GM12878 (cell line): ENCODE results near the gene G3BP1. TPM values are rescaled to one million over a fixed set of nuclear protein-coding genes. Genes with fewer than 3 reads are reported as not detected.

Source experiments
- ATAC-seq: fragments of 200-7000 bp; cut with Tn5 transposase; 3 replicates; pipeline ENCODE4 v1.9.1; 2020; ENCODE audit warnings: mild to moderate bottlenecking, moderate library complexity
- BruUV-seq: library from RNA; stranded (reverse); fragments of 400-500 nt; replicated peaks from 2 replicates; lab custom pipeline; 2021; lab: Mats Ljungman, UMichigan
- CTCF ChIA-PET: fragments of 300-600 bp; sonication (Branson Sonifier 250); formaldehyde crosslinking; extraction: SDS; loops from one replicate; lab custom pipeline; 2021; ENCODE audit warnings: inconsistent platforms; lab: Yijun Ruan, JAX
- POLR2A ChIA-PET: fragments of 350-600 bp; formaldehyde crosslinking; extraction: SDS; loops from one replicate; lab custom pipeline; 2021; ENCODE audit warnings: inconsistent platforms; lab: Charles Lee
- RAD21 ChIA-PET: fragments of 300-600 bp; sonication (Branson Sonifier 250); formaldehyde crosslinking; loops from one replicate; lab custom pipeline; 2023; ENCODE audit warnings: antibody characterized with exemption; ENCODE audit not compliant: unreplicated experiment; lab: Charles Lee
- SMC1A ChIA-PET: fragments of 300-600 bp; sonication (Branson Sonifier 250); formaldehyde crosslinking; loops from one replicate; lab custom pipeline; 2023; ENCODE audit not compliant: unreplicated experiment, uncharacterized antibody; lab: Charles Lee
- DNase-seq: peaks from one replicate; pipeline ENCODE4 v3.0.0-alpha.2; 2011; ENCODE audit warnings: low read depth, low spot score
- FAIRE-seq: peaks from 3 replicates; lab custom pipeline; 2011; peaks lifted over from hg19 to GRCh38; lab: Jason Lieb, UNC
- H2AFZ ChIP-seq: 2 replicates; pipeline ENCODE4 v1.6.0; 2011; ENCODE audit warnings: low read depth, low read length, control low read depth; ENCODE audit not compliant: control insufficient read depth
- H3K27ac ChIP-seq: 2 replicates; pipeline ENCODE4 v1.5.1; 2011; ENCODE audit warnings: control low read depth; ENCODE audit not compliant: control insufficient read depth, insufficient read depth
- H3K27me3 ChIP-seq, 2 experiments: replicated peaks in 1 of 2; 2 replicates each; pipeline versions ENCODE4 v1.6.0 to v1.6.1; 2011; ENCODE audit warnings: low read length in 1 of 2; ENCODE audit not compliant: control insufficient read depth in 2 of 2, insufficient read depth in 2 of 2
- H3K36me3 ChIP-seq, 2 experiments: 2 replicates each; pipeline ENCODE4 v1.5.1; 2011; ENCODE audit warnings: low read length in 1 of 2; ENCODE audit not compliant: control insufficient read depth in 2 of 2, insufficient read depth in 2 of 2
- H3K4me1 ChIP-seq: 2 replicates; pipeline ENCODE4 v1.6.1; 2011; ENCODE audit warnings: mild to moderate bottlenecking, low read length, moderate library complexity, mixed read lengths; ENCODE audit not compliant: control insufficient read depth, insufficient read depth
- H3K4me2 ChIP-seq: 2 replicates; pipeline ENCODE4 v1.6.0; 2011; ENCODE audit warnings: control low read depth; ENCODE audit not compliant: control insufficient read depth, insufficient read depth
- H3K4me3 ChIP-seq: fragments of 200-600 bp; sonication (generic); 2 replicates; pipeline ENCODE4 v1.5.1; 2016
- H3K79me2 ChIP-seq: 2 replicates; pipeline ENCODE4 v1.6.0; 2011; ENCODE audit warnings: low read length; ENCODE audit not compliant: control insufficient read depth, insufficient read depth
- H3K9ac ChIP-seq: 2 replicates; pipeline ENCODE4 v1.8.0; 2011; ENCODE audit warnings: low read length, control low read depth, mixed read lengths; ENCODE audit not compliant: control insufficient read depth, insufficient read depth
- H3K9me3 ChIP-seq: replicated peaks from 3 replicates; pipeline ENCODE4 v1.5.1; 2011; ENCODE audit warnings: mild to moderate bottlenecking, low read length; ENCODE audit not compliant: control insufficient read depth, insufficient read depth
- H4K20me1 ChIP-seq: 2 replicates; pipeline ENCODE4 v1.6.0; 2011; ENCODE audit not compliant: control insufficient read depth, insufficient read depth
- FOXK2 ChIP-seq: fragments of 450-650 bp; IDR thresholded peaks from 2 replicates; pipeline ENCODE4 v1.6.1; 2017; ENCODE audit warnings: mild to moderate bottlenecking, moderate library complexity
- NFYA ChIP-seq: IDR thresholded peaks from 2 replicates; pipeline ENCODE4 v1.6.1; 2011; ENCODE audit warnings: low read depth, mild to moderate bottlenecking, low read length, improper control_type of control experiment, borderline replicate concordance
- RBBP5 ChIP-seq: fragments of 200-600 bp; sonication (generic); conservative IDR thresholded peaks from 2 replicates; pipeline ENCODE4 v1.6.1; 2016
- RELA ChIP-seq: fragments of 450-650 bp; IDR thresholded peaks from 2 replicates; pipeline ENCODE4 v1.8.0; 2014; ENCODE audit warnings: borderline replicate concordance; ENCODE audit not compliant: partially characterized antibody
- SMC3 ChIP-seq: IDR thresholded peaks from 2 replicates; pipeline ENCODE4 v1.6.1; 2011; ENCODE audit warnings: low read length, improper control_type of control experiment, borderline replicate concordance
- TBL1XR1 ChIP-seq: IDR thresholded peaks from 2 replicates; pipeline ENCODE4 v1.6.1; 2012; ENCODE audit warnings: low read depth, low read length, improper control_type of control experiment
- TCF7 ChIP-seq: IDR thresholded peaks from 2 replicates; pipeline ENCODE4 v1.6.1; 2014; ENCODE audit warnings: antibody characterized with exemption, borderline replicate concordance
- ZSCAN29 ChIP-seq: fragments of 450-650 bp; IDR thresholded peaks from 2 replicates; pipeline ENCODE4 v1.6.1; 2017; ENCODE audit warnings: mild to moderate bottlenecking, moderate library complexity
- WGBS: methylation state at CpG from one replicate; pipeline ENCODE4 v1.1.6; 2016; ENCODE audit warnings: low lambda C conversion rate; ENCODE audit not compliant: insufficient replicate concordance, insufficient coverage; ENCODE audit errors: missing lambda C conversion rate; 5-methylcytosine and 5-hydroxymethylcytosine counted together
- in situ Hi-C: fragments of 300-500 bp; cut with MboI; formaldehyde crosslinking; loops from 9 replicates; pipeline ENCODE4 v1.14.3; 2018; ENCODE audit warnings: mixed read lengths
- intact Hi-C: fragments of 100-400 bp; cut with micrococcal nuclease; formaldehyde crosslinking; loops from one replicate; pipeline ENCODE4 v1.14.2; 2022; ENCODE audit not compliant: unreplicated experiment
- polyA plus RNA-seq, 11 experiments: library from polyadenylated mRNA; depleted of rRNA in 4 of 11; unstranded in 6 of 11; stranded (reverse) in 5 of 11; fragments of >200 nt; fragmentation: Nextera tagmentation in 4 of 11; fragmentation: Illumina TruSeq in 1 of 11; extraction: Ambion mirVana in 4 of 11; extraction: Trizol in 1 of 11; gene quantifications; 1 replicate in 1 of 11; 2 replicates in 10 of 11; pipeline versions ENCODE4 v1.2.1 to v1.2.3, GENCODE V29; 2011 to 2016; ENCODE audit warnings: inconsistent platforms in 2 of 11, missing spikeins in 2 of 11, low read depth in 1 of 11
- total RNA-seq, 4 experiments: library from RNA; depleted of rRNA in 3 of 4; stranded (reverse); fragments of >200 nt in 3 of 4; fragmentation: Illumina TruSeq in 1 of 4; extraction: Trizol in 1 of 4; gene quantifications; 2 replicates each; pipeline versions ENCODE4 v1.2.1 to v1.2.3, GENCODE V29; 2013 to 2021
- TF ChIP-seq, protein P1 (sequence below): fragments of 450-650 bp; IDR thresholded peaks from 2 replicates; pipeline ENCODE4 v1.6.1; 2016; ENCODE audit warnings: mild to moderate bottlenecking
- TF ChIP-seq, protein P2 (sequence below): IDR thresholded peaks from 2 replicates; pipeline ENCODE4 v1.6.1; 2012; ENCODE audit warnings: improper control_type of control experiment, low read depth, low read length; ENCODE audit not compliant: insufficient replicate concordance
- TF ChIP-seq, protein P3 (sequence below): fragments of 450-650 bp; IDR thresholded peaks from 2 replicates; pipeline ENCODE4 v1.6.1; 2014; ENCODE audit warnings: mild to moderate bottlenecking

G3BP1 gene
- total and polyA plus RNA-seq, 10 of the 15 experiments (the other 5 are each of a cell fraction or from before 2014, with no cell fraction given), result 49.7 to 438 (median 148) TPM

DNA sequence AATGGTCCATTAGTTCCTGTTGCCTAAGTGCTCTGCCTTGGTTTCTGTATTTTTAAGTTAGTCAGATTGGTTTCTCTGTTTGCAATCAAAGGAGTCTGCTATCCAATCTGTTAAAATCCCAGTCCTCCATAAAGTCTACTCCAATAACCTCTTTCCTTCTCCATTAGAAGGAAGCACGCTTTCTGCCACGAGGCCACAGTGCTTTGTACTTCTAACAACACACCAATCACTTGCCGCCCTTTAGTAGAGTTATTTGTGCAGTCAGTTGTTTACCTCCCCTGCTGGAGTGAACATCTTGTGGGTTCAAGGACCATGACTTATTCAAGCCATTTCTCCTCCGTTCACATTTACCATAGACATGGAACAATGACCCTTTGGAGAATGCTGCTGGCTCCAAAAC, 83.9 kb downstream of the G3BP1 start:
- ChIA-PET CTCF (no interaction called here), RAD21 (no interaction called here), SMC1A (no interaction called here), POLR2A (no interaction called here)
- Histone ChIP-seq H3K4me1 (no peaks in the 10 kb centered on the region), H2AFZ (no peak overlapping the region), H3K4me3 (no peak overlapping the region), H3K9me3 (no peaks in the 10 kb centered on the region), H4K20me1 (no peaks in the 10 kb centered on the region), H3K79me2 (no peaks in the 10 kb centered on the region), H3K36me3 (no peaks in the 10 kb centered on the region), H3K27me3 (no peaks in the 10 kb centered on the region), H3K27ac (no peak overlapping the region), H3K9ac (no peak overlapping the region), H3K4me2 (no peak overlapping the region)
- FAIRE-seq (no peak), DNase-seq (no peak), ATAC-seq (no peak)
- in situ Hi-C loops (no loop called here), intact Hi-C loops (no loop called here)
- no TSS peak for BruUV-seq
- WGBS, result 38% methylated on average over 4 of the region's 4 CpGs
- no peak for TF ChIP-seq FOXK2
- no peak for TF ChIP-seq RBBP5
- TF ChIP-seq TBL1XR1, result no peak
- no peak for TF ChIP-seq SMC3
- TF ChIP-seq, protein P1, sequence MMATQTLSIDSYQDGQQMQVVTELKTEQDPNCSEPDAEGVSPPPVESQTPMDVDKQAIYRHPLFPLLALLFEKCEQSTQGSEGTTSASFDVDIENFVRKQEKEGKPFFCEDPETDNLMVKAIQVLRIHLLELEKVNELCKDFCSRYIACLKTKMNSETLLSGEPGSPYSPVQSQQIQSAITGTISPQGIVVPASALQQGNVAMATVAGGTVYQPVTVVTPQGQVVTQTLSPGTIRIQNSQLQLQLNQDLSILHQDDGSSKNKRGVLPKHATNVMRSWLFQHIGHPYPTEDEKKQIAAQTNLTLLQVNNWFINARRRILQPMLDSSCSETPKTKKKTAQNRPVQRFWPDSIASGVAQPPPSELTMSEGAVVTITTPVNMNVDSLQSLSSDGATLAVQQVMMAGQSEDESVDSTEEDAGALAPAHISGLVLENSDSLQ, result no peak
- TF ChIP-seq TCF7, result no peak
- no peak for TF ChIP-seq NFYA
- TF ChIP-seq ZSCAN29, result no peak
- TF ChIP-seq, protein P2, sequence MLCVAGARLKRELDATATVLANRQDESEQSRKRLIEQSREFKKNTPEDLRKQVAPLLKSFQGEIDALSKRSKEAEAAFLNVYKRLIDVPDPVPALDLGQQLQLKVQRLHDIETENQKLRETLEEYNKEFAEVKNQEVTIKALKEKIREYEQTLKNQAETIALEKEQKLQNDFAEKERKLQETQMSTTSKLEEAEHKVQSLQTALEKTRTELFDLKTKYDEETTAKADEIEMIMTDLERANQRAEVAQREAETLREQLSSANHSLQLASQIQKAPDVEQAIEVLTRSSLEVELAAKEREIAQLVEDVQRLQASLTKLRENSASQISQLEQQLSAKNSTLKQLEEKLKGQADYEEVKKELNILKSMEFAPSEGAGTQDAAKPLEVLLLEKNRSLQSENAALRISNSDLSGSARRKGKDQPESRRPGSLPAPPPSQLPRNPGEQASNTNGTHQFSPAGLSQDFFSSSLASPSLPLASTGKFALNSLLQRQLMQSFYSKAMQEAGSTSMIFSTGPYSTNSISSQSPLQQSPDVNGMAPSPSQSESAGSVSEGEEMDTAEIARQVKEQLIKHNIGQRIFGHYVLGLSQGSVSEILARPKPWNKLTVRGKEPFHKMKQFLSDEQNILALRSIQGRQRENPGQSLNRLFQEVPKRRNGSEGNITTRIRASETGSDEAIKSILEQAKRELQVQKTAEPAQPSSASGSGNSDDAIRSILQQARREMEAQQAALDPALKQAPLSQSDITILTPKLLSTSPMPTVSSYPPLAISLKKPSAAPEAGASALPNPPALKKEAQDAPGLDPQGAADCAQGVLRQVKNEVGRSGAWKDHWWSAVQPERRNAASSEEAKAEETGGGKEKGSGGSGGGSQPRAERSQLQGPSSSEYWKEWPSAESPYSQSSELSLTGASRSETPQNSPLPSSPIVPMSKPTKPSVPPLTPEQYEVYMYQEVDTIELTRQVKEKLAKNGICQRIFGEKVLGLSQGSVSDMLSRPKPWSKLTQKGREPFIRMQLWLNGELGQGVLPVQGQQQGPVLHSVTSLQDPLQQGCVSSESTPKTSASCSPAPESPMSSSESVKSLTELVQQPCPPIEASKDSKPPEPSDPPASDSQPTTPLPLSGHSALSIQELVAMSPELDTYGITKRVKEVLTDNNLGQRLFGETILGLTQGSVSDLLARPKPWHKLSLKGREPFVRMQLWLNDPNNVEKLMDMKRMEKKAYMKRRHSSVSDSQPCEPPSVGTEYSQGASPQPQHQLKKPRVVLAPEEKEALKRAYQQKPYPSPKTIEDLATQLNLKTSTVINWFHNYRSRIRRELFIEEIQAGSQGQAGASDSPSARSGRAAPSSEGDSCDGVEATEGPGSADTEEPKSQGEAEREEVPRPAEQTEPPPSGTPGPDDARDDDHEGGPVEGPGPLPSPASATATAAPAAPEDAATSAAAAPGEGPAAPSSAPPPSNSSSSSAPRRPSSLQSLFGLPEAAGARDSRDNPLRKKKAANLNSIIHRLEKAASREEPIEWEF, result no peak
- TF ChIP-seq, protein P3, sequence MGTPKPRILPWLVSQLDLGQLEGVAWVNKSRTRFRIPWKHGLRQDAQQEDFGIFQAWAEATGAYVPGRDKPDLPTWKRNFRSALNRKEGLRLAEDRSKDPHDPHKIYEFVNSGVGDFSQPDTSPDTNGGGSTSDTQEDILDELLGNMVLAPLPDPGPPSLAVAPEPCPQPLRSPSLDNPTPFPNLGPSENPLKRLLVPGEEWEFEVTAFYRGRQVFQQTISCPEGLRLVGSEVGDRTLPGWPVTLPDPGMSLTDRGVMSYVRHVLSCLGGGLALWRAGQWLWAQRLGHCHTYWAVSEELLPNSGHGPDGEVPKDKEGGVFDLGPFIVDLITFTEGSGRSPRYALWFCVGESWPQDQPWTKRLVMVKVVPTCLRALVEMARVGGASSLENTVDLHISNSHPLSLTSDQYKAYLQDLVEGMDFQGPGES, result no peak
- TF ChIP-seq RELA, result no peak
